Thoracic aorta (tissue), 2 donors: ENCODE results near the gene STK32C. TPM values are rescaled to one million over a fixed set of nuclear protein-coding genes. Genes with fewer than 3 reads are reported as not detected.

Experiments
- ATAC-seq: fragments of 150-250 bp; one replicate; pipeline ENCODE4 v1.8.0; 2017; ENCODE audit warnings: low read depth; ENCODE audit not compliant: insufficient number of reproducible peaks, low FRiP score
- DNase-seq: peaks from one replicate; pipeline ENCODE4 v3.0.0-alpha.2; 2020; ENCODE audit warnings: low spot score
- H3K27ac ChIP-seq, 2 donors: fragments of 200-600 bp; sonication (generic); 1 replicate in 1 of 2; 2 replicates in 1 of 2; pipeline ENCODE4 v1.5.1; 2016; ENCODE audit warnings: mild to moderate bottlenecking in 2 of 2, moderate library complexity in 2 of 2
- H3K27me3 ChIP-seq: fragments of 200-600 bp; sonication (generic); replicated peaks from 2 replicates; pipeline ENCODE4 v1.6.0; 2016; ENCODE audit warnings: mild to moderate bottlenecking; ENCODE audit not compliant: insufficient read depth
- H3K36me3 ChIP-seq: fragments of 200-600 bp; sonication (generic); one replicate; pipeline ENCODE4 v1.5.1; 2016
- H3K4me1 ChIP-seq, 2 donors: fragments of 200-600 bp; sonication (generic); 1 replicate in 1 of 2; 2 replicates in 1 of 2; pipeline versions ENCODE4 v1.5.1 to v1.6.0; 2016; ENCODE audit warnings: low read depth in 2 of 2, mild to moderate bottlenecking in 1 of 2; ENCODE audit not compliant: control insufficient read depth in 1 of 2
- H3K4me3 ChIP-seq: fragments of 200-600 bp; sonication (generic); 2 replicates; pipeline ENCODE4 v1.5.1; 2016; ENCODE audit warnings: mild to moderate bottlenecking
- H3K9me3 ChIP-seq: fragments of 200-600 bp; sonication (generic); 2 replicates; pipeline ENCODE4 v1.5.1; 2016
- CTCF ChIP-seq: fragments of 200-600 bp; sonication (generic); IDR thresholded peaks from one replicate; pipeline ENCODE4 v1.5.1; 2019; ENCODE audit warnings: antibody characterized with exemption
- total RNA-seq, 2 donors: library from RNA; depleted of rRNA; stranded (reverse); fragments of >200 nt; gene quantifications; one replicate each; pipeline versions ENCODE4 v1.1.0 to v1.2.3, GENCODE V29; 2016

The STK32C gene
- total RNA-seq, 2 donors from 2014 or later = 1.1 to 4.2 TPM

- Histone ChIP-seq H3K4me1 (no peaks in the 10 kb centered on the region), H3K9me3 (no peaks in the 10 kb centered on the region), H3K36me3 (no peaks in the 10 kb centered on the region), H3K27me3 (no peaks in the 10 kb centered on the region), H3K27ac (no peak overlapping the region), H3K4me3 (no peak overlapping the region)
- ATAC-seq = no peak
- no peak for TF ChIP-seq CTCF
- no peak for DNase-seq
These were observed 137.8 kb downstream of the STK32C start for GRCh38 chr10:132169766-132170560.

GRCh38 chr10:132169031-132169765 is 138.6 kb downstream of the STK32C start:
- no peak for TF ChIP-seq CTCF
- H3K4me3 ChIP-seq = no peak overlapping the region
- H3K27ac ChIP-seq = no peak overlapping the region
- H3K4me1 ChIP-seq = no peaks in the 10 kb centered on the region
- no peaks in the 10 kb centered on the region for H3K36me3 ChIP-seq
- ATAC-seq (no peak), DNase-seq (no peak)
- H3K9me3 ChIP-seq = no peaks in the 10 kb centered on the region
- no peaks in the 10 kb centered on the region for H3K27me3 ChIP-seq

- no peaks in the 10 kb centered on the region for H3K9me3 ChIP-seq
- no peak for TF ChIP-seq CTCF
- no peaks in the 10 kb centered on the region for H3K4me1 ChIP-seq
- ATAC-seq = no peak
- DNase-seq = no peak
- no peaks in the 10 kb centered on the region for H3K36me3 ChIP-seq
- H3K4me3 ChIP-seq = no peak overlapping the region
- no peaks in the 10 kb centered on the region for H3K27me3 ChIP-seq
- no peak overlapping the region for H3K27ac ChIP-seq
These were observed 139.1 kb downstream of the STK32C start for GRCh38 chr10:132168571-132169030.

GRCh38 chr10:132167976-132168375 is 139.8 kb downstream of the STK32C start:
- H3K4me3 ChIP-seq = no peak overlapping the region
- H3K27me3 ChIP-seq = no peaks in the 10 kb centered on the region
- ATAC-seq (no peak), DNase-seq (no peak)
- H3K9me3 ChIP-seq = no peaks in the 10 kb centered on the region
- H3K27ac ChIP-seq = no peak overlapping the region
- H3K36me3 ChIP-seq = no peaks in the 10 kb centered on the region
- H3K4me1 ChIP-seq = peaks cover 0 to 3% of the 10 kb centered on the region in 2 donors
- no peak for TF ChIP-seq CTCF

GRCh38 chr10:132167041-132167674 is 140.6 kb downstream of the STK32C start:
- H3K4me1 ChIP-seq = peaks cover 0 to 12% of the 10 kb centered on the region in 2 donors
- H3K4me3 ChIP-seq = no peak overlapping the region
- H3K36me3 ChIP-seq = no peaks in the 10 kb centered on the region
- ATAC-seq (no peak), DNase-seq (no peak)
- H3K9me3 ChIP-seq = no peaks in the 10 kb centered on the region
- TF ChIP-seq CTCF = no peak
- H3K27me3 ChIP-seq = no peaks in the 10 kb centered on the region
- H3K27ac ChIP-seq = no peak overlapping the region
